HepG2 (cell line): Measurements from ENCODE around the gene MLX. TPM values are rescaled to one million over a fixed set of nuclear protein-coding genes. Genes with fewer than 3 reads are reported as not detected.
"Not testable (repeated sequence)": the region's sequence is repeated elsewhere in the genome, so short reads cannot be mapped to it uniquely, and the experiment has no call there.

Experiments used
- ATAC-seq: fragments of 200-7000 bp; cut with Tn5 transposase; 3 replicates; pipeline ENCODE4 v1.9.1; 2020; ENCODE audit warnings: mild to moderate bottlenecking, moderate library complexity
- BruUV-seq: library from RNA; stranded (reverse); fragments of 400-500 nt; replicated peaks from 2 replicates; lab custom pipeline; 2021; lab: Mats Ljungman, UMichigan
- CTCF ChIA-PET: fragments of 300-600 bp; formaldehyde crosslinking; extraction: SDS; loops from one replicate; lab custom pipeline; 2021; ENCODE audit warnings: low total read pairs, inconsistent platforms, low intra/inter-chr PET ratio; lab: Yijun Ruan, JAX
- POLR2A ChIA-PET: fragments of 350-600 bp; sonication (Branson Sonifier 250); formaldehyde crosslinking; loops from one replicate; lab custom pipeline; 2020; ENCODE audit warnings: antibody characterized with exemption, inconsistent platforms; lab: Yijun Ruan, JAX
- DNase-seq: peaks from one replicate; pipeline ENCODE4 v3.0.0-alpha.2; 2015; ENCODE audit warnings: low spot score
- FAIRE-seq: peaks from 3 replicates; lab custom pipeline; 2011; peaks lifted over from hg19 to GRCh38; lab: Jason Lieb, UNC
- H2AFZ ChIP-seq: one replicate; pipeline ENCODE4 v1.6.1; 2011; ENCODE audit warnings: low read length, inconsistent platforms
- H3K27ac ChIP-seq: fragments of 300-600 bp; 3 replicates; pipeline ENCODE4 v1.8.0; 2011; ENCODE audit warnings: mixed run types, mild to moderate bottlenecking, mixed read lengths, low read length, inconsistent platforms; ENCODE audit not compliant: insufficient read depth; ENCODE audit errors: extremely low read length
- H3K27me3 ChIP-seq, 2 experiments: fragments of 200-600 bp in 1 of 2; 2 replicates in 1 of 2; 3 replicates in 1 of 2; pipeline versions ENCODE4 v1.6.0 to v1.8.0; 2011; ENCODE audit warnings: low read length in 2 of 2, mild to moderate bottlenecking in 2 of 2, moderate library complexity in 2 of 2, inconsistent platforms in 1 of 2; ENCODE audit not compliant: insufficient read depth in 2 of 2, control insufficient read depth in 1 of 2
- H3K36me3 ChIP-seq, 2 experiments: fragments of 200-600 bp in 1 of 2; replicated peaks in 1 of 2; 2 replicates in 1 of 2; 3 replicates in 1 of 2; pipeline versions ENCODE4 v1.5.1 to v1.8.0; 2011; ENCODE audit warnings: low read length in 2 of 2, inconsistent platforms in 1 of 2; ENCODE audit not compliant: insufficient read depth in 2 of 2, control insufficient read depth in 1 of 2
- H3K4me1 ChIP-seq: 2 replicates; pipeline ENCODE4 v1.5.1; 2012; ENCODE audit warnings: low read length, inconsistent platforms; ENCODE audit not compliant: insufficient read depth
- H3K4me2 ChIP-seq: 2 replicates; pipeline ENCODE4 v1.6.0; 2011; ENCODE audit warnings: low read depth, low read length, inconsistent platforms
- H3K4me3 ChIP-seq, 3 experiments: fragments of 200-600 bp in 1 of 3; sonication (generic), shearing (Covaris generic) in 1 of 3; replicated peaks in 1 of 3; 2 replicates each; pipeline ENCODE4 v1.5.1; 2011 to 2016; ENCODE audit warnings: low read length in 3 of 3, inconsistent platforms in 2 of 3, low read depth in 2 of 3, mild to moderate bottlenecking in 2 of 3, control low read depth in 1 of 3, mixed read lengths in 1 of 3; ENCODE audit not compliant: insufficient read depth in 1 of 3
- H3K79me2 ChIP-seq: one replicate; pipeline ENCODE4 v1.6.1; 2011; ENCODE audit warnings: low read length, inconsistent platforms; ENCODE audit not compliant: insufficient read depth
- H3K9ac ChIP-seq: 2 replicates; pipeline ENCODE4 v1.6.0; 2011; ENCODE audit warnings: mild to moderate bottlenecking, low read depth, low read length, inconsistent platforms; ENCODE audit not compliant: insufficient read depth
- H3K9me3 ChIP-seq: 2 replicates; pipeline ENCODE4 v1.5.1; 2012; ENCODE audit warnings: mild to moderate bottlenecking, low read length
- H4K20me1 ChIP-seq: 2 replicates; pipeline ENCODE4 v1.6.0; 2011; ENCODE audit warnings: inconsistent platforms, mild to moderate bottlenecking, low read length, moderate library complexity; ENCODE audit not compliant: insufficient read depth
- CREM ChIP-seq, 2 experiments: sonication (generic) in 1 of 2; formaldehyde crosslinking in 1 of 2; IDR thresholded peaks; 2 replicates each; pipeline versions ENCODE4 v1.4.0 to v1.6.1; 2016 to 2020; ENCODE audit warnings: antibody characterized with exemption in 1 of 2, mild to moderate bottlenecking in 1 of 2, missing genetic modification reagents in 1 of 2
- DR1 ChIP-seq: sonication (generic); formaldehyde crosslinking; IDR thresholded peaks from 2 replicates; pipeline ENCODE4 v1.8.0; 2021; ENCODE audit warnings: mild to moderate bottlenecking, missing genetic modification reagents, inconsistent platforms
- EED ChIP-seq: sonication (generic); formaldehyde crosslinking; IDR thresholded peaks from 2 replicates; pipeline ENCODE4 v1.5.0; 2020; ENCODE audit warnings: mild to moderate bottlenecking, missing genetic modification reagents
- NCOA2 ChIP-seq: sonication (generic); formaldehyde crosslinking; IDR thresholded peaks from 2 replicates; pipeline ENCODE4 v1.8.0; 2022; ENCODE audit warnings: inconsistent platforms
- NCOR1 ChIP-seq: fragments of 200-600 bp; sonication (generic); IDR thresholded peaks from 2 replicates; pipeline ENCODE4 v1.7.0; 2017; ENCODE audit warnings: antibody characterized with exemption, low read length, borderline replicate concordance
- NFKBIZ ChIP-seq: IDR thresholded peaks from 2 replicates; pipeline ENCODE4 v1.6.1; 2018; ENCODE audit warnings: missing genetic modification reagents, missing compliant biosample characterization
- PHF21A ChIP-seq: sonication (generic); formaldehyde crosslinking; IDR thresholded peaks from 2 replicates; pipeline ENCODE4 v1.5.0; 2020; ENCODE audit warnings: mild to moderate bottlenecking, missing genetic modification reagents
- SAP130 ChIP-seq: IDR thresholded peaks from 2 replicates; pipeline ENCODE4 v1.6.1; 2016; ENCODE audit warnings: low read depth
- ZBTB33 ChIP-seq: sonication (generic); formaldehyde crosslinking; IDR thresholded peaks from 2 replicates; pipeline ENCODE4 v1.4.0; 2020; ENCODE audit warnings: missing genetic modification reagents
- ZEB1 ChIP-seq: IDR thresholded peaks from 2 replicates; pipeline ENCODE4 v1.6.1; 2012; ENCODE audit warnings: mild to moderate bottlenecking, low read depth, inconsistent platforms; ENCODE audit not compliant: insufficient replicate concordance
- ZNF333 ChIP-seq: sonication (generic); formaldehyde crosslinking; IDR thresholded peaks from 2 replicates; pipeline ENCODE4 v1.4.0; 2020; ENCODE audit warnings: mild to moderate bottlenecking, missing genetic modification reagents, borderline replicate concordance
- ZNF432 ChIP-seq: sonication (generic); formaldehyde crosslinking; IDR thresholded peaks from 2 replicates; pipeline ENCODE4 v1.5.0; 2020; ENCODE audit warnings: missing genetic modification reagents, mild to moderate bottlenecking, borderline replicate concordance
- ZNF441 ChIP-seq: sonication (generic); formaldehyde crosslinking; IDR thresholded peaks from 2 replicates; pipeline ENCODE4 v1.7.0; 2021; ENCODE audit warnings: missing genetic modification reagents, borderline replicate concordance
- ZNF720 ChIP-seq: sonication (generic); formaldehyde crosslinking; IDR thresholded peaks from 2 replicates; pipeline ENCODE4 v1.4.0; 2020; ENCODE audit warnings: missing genetic modification reagents
- ZNF839 ChIP-seq: sonication (generic); formaldehyde crosslinking; IDR thresholded peaks from 2 replicates; pipeline ENCODE4 v1.4.0; 2020; ENCODE audit warnings: missing genetic modification reagents, mild to moderate bottlenecking, borderline replicate concordance
- whole genome bisulfite sequencing: methylation state at CpG from one replicate; pipeline ENCODE4 v1.1.6; 2017; ENCODE audit warnings: low lambda C conversion rate; 5-methylcytosine and 5-hydroxymethylcytosine counted together
- in situ Hi-C: cut with HindIII; loops from 2 replicates; pipeline ENCODE4 v1.10.0; 2017; ENCODE audit warnings: low pct_unique_long_range_greater_than_20kb; ENCODE audit not compliant: extremely low pct_ligation_motif_present
- intact Hi-C: fragments of 100-400 bp; cut with micrococcal nuclease; formaldehyde crosslinking; loops from one replicate; pipeline ENCODE4 v1.10.0; 2022; ENCODE audit not compliant: unreplicated experiment
- polyA plus RNA-seq, 8 experiments: library from polyadenylated mRNA; depleted of rRNA in 3 of 8; stranded (reverse) in 7 of 8; unstranded in 1 of 8; fragments of >200 nt; fragmentation: Illumina TruSeq in 4 of 8; extraction: Trizol in 4 of 8; gene quantifications; 2 replicates each; pipeline versions ENCODE4 v1.2.1 to v1.2.3, GENCODE V29; 2011 to 2016; ENCODE audit warnings: low read depth in 4 of 8, missing spikeins in 1 of 8, mixed read lengths in 1 of 8; ENCODE audit not compliant: insufficient read depth in 1 of 8
- total RNA-seq, 5 experiments: library from RNA; depleted of rRNA; stranded (reverse); fragments of >200 nt; fragmentation: Illumina TruSeq; extraction: Trizol; gene quantifications; 2 replicates each; pipeline ENCODE4 v1.2.3, GENCODE V29; 2016; ENCODE audit warnings: low read depth in 1 of 5
- TF ChIP-seq, protein P1 (sequence below): IDR thresholded peaks from 2 replicates; pipeline ENCODE4 v1.6.1; 2012; ENCODE audit warnings: inconsistent platforms
- TF ChIP-seq, protein P2 (sequence below): sonication (generic); formaldehyde crosslinking; IDR thresholded peaks from 2 replicates; pipeline ENCODE4 v1.4.0; 2020; ENCODE audit warnings: mild to moderate bottlenecking, missing genetic modification reagents

The MLX gene
- total and polyA plus RNA-seq, 2 of the 13 experiments (the other 11 are each of a cell fraction or from before 2014, with no cell fraction given): 38.9 to 74.4 TPM

DNA sequence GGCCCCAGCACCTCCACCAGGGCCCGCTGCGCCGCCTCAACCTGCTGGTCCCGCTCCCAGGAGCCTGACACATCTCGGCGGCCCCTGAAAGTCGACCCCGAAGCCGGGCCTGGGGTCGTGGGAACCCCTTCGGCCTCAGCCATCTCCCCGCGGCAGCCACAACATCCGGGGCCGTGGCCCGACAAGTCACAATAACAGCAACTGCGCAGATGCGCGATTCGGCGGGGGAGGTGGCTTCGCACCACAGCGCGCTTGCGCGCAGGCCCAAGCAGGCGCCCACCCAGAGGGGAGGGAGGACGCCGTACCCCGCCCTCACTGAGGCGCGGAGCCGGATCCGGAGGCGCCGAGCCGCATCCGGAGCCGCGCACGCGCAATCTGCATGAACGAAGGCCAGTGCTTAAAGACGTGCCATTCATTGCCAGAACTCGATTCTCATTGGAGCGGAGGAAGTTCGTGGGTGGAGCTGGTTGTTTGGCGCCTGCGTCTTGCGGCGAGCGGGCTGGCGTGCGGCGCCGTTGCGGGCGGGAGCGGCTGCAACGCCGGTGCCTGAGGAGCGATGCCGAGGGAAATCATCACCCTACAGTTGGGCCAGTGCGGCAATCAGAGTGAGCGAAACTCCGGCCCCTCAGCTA is 42.4 kb downstream of the MLX start, which contains the start of the genes RETREG3 and TUBG1 (continued):
- peak; percentile 71; the same call in 1 of the 2 replicates for TF ChIP-seq ZNF441
- no peak for TF ChIP-seq ZNF720 (CRISPR knock-in tag)
- TF ChIP-seq DR1 (CRISPR knock-in tag): peak; percentile 86
- TF ChIP-seq, protein P1, sequence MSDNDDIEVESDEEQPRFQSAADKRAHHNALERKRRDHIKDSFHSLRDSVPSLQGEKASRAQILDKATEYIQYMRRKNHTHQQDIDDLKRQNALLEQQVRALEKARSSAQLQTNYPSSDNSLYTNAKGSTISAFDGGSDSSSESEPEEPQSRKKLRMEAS: peak; percentile 71
- peak; percentile 89 for TF ChIP-seq SAP130 (CRISPR knock-in tag)
- TF ChIP-seq, all 625 proteins: peak for 301

GRCh38 chr17:42609814-42610801 is 43.2 kb downstream of the MLX start:
- peak overlapping the region; percentile 74 to 91 (median 75) for H3K4me3 ChIP-seq
- ATAC-seq: peak; percentile 86
- peak overlapping the region; percentile 90 for H3K9ac ChIP-seq
- peaks cover 51% of the 10 kb centered on the region for H3K4me1 ChIP-seq
- H3K9me3 ChIP-seq; H3K27me3 ChIP-seq; DNase-seq; H2AFZ ChIP-seq; in situ Hi-C loops; H4K20me1 ChIP-seq; TF ChIP-seq CREM (CRISPR knock-in tag; IDR thresholded peaks at IDR 0.05): not testable (repeated sequence)
- peak overlapping the region; percentile 89 for H3K27ac ChIP-seq
- intact Hi-C loops: loop anchor here (2.0 kb wide), 1 partner anchor 69 kb away; no protein-coding TSS in a partner anchor
- peak; percentile 99 for FAIRE-seq
- ChIA-PET POLR2A (interaction anchor here (0.8 to 4.0 kb wide), 40 partner anchors 9 to 524 kb away, joined by 3 to 60 read pairs (median 7); partner anchors contain the start of genes BECN1, CCR10, CNTD1 and CNTNAP1), CTCF (interaction anchor here (1.4 kb wide), 1 partner anchor 9 kb away, joined by 6 read pairs; no protein-coding TSS in a partner anchor)
- peaks cover 24 to 34% of the 10 kb centered on the region in 2 experiments for H3K36me3 ChIP-seq
- peaks cover 46% of the 10 kb centered on the region for H3K79me2 ChIP-seq
- TSS peak; percentile 73 for BruUV-seq
- 7% methylated on average over 33 of the region's 42 CpGs for WGBS
- peak overlapping the region; percentile 89 for H3K4me2 ChIP-seq
- TF ChIP-seq PHF21A (CRISPR knock-in tag) (peak; percentile 35; the same call in 1 of the 2 replicates), ZEB1 (peak; percentile 47), NFKBIZ (0 out of 2 replicates have a peak, but pooled peaks have one; percentile 2), ZBTB33 (0 out of 2 replicates have a peak, but pooled peaks have one; percentile 0), ZNF333 (peak; percentile 3; the same call in 1 of the 2 replicates), ZNF432 (CRISPR knock-in tag) (peak; percentile 55; the same call in 1 of the 2 replicates), ZNF839 (0 out of 2 replicates have a peak, but pooled peaks have one; percentile 59), EED (CRISPR knock-in tag) (peak; percentile 15; the same call in 1 of the 2 replicates), NCOR1 (peak; percentile 25; the same call in 1 of the 2 replicates), CREM (IDR thresholded peaks at IDR 0.05) (0 out of 2 replicates have a peak, but pooled peaks have one; percentile 39), NCOA2 (CRISPR knock-in tag) (0 out of 2 replicates have a peak, but pooled peaks have one; percentile 12)
- TF ChIP-seq, protein P2, sequence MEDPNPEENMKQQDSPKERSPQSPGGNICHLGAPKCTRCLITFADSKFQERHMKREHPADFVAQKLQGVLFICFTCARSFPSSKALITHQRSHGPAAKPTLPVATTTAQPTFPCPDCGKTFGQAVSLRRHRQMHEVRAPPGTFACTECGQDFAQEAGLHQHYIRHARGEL: 0 out of 2 replicates have a peak, but pooled peaks have one; percentile 9
